ENCODE measurements around the gene LUZP4. TPM values are rescaled to one million over a fixed set of nuclear protein-coding genes. Genes with fewer than 3 reads are reported as not detected.
A peak's percentile ranks its signal among the peaks of the same experiment; 100 is the strongest.

LUZP4 gene
- total and polyA plus RNA-seq, 12 donors = not detected

- ATAC-seq = no peak
- no peaks in the 10 kb centered on the region for H3K4me1 ChIP-seq
- 90 to 95% methylated on average over 1 of the region's 1 CpG for WGBS, 2 donors
- intact Hi-C loops (cut with DNase I) = no loop called here
- H3K36me3 ChIP-seq = no peaks in the 10 kb centered on the region
- no peak for DNase-seq
- H3K9me3 ChIP-seq = no peaks in the 10 kb centered on the region
- TF ChIP-seq, protein P1, sequence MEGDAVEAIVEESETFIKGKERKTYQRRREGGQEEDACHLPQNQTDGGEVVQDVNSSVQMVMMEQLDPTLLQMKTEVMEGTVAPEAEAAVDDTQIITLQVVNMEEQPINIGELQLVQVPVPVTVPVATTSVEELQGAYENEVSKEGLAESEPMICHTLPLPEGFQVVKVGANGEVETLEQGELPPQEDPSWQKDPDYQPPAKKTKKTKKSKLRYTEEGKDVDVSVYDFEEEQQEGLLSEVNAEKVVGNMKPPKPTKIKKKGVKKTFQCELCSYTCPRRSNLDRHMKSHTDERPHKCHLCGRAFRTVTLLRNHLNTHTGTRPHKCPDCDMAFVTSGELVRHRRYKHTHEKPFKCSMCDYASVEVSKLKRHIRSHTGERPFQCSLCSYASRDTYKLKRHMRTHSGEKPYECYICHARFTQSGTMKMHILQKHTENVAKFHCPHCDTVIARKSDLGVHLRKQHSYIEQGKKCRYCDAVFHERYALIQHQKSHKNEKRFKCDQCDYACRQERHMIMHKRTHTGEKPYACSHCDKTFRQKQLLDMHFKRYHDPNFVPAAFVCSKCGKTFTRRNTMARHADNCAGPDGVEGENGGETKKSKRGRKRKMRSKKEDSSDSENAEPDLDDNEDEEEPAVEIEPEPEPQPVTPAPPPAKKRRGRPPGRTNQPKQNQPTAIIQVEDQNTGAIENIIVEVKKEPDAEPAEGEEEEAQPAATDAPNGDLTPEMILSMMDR (IDR thresholded peaks at IDR 0.05) = no peak
- H3K4me3 ChIP-seq = no peak overlapping the region
- no peak overlapping the region for H3K27ac ChIP-seq
- peaks cover 0 to 30% (median 0%) of the 10 kb centered on the region in 7 donors for H3K27me3 ChIP-seq
Observed at GRCh38 chrX:115297189-115297588, 7.7 kb downstream of the LUZP4 start.

DNA sequence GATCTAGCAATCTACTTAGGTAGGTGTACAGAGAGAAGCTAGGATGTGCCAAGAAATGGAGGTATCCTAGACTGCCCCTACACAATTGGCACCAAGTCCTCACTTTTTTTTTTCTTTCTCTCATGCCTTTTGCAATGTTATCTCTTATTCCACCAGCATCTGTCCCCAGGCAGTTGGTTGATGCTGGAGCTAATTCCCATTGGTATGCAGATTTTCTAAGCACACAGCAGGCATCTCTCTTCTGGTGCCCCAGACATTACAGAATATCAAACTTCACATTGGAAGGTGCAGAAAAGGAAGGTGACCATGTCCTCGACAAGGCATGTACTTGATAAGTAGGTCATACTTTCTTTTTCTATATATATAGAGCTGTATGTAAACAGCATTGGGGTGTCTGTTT is 21.6 kb downstream of the LUZP4 start:
- intact Hi-C loops (cut with DNase I) = no loop called here
- DNase-seq (no peak), ATAC-seq (no peak)
- peaks cover 0 to 57% (median 0%) of the 10 kb centered on the region in 7 donors for H3K27me3 ChIP-seq
- TF ChIP-seq, protein P1 (IDR thresholded peaks at IDR 0.05) = no peak
- no peaks in the 10 kb centered on the region for H3K36me3 ChIP-seq
- H3K4me3 ChIP-seq = no peak overlapping the region
- peaks cover 0 to 3% (median 0%) of the 10 kb centered on the region in 11 donors for H3K9me3 ChIP-seq
- no peaks in the 10 kb centered on the region for H3K4me1 ChIP-seq
- H3K27ac ChIP-seq = no peak overlapping the region
- WGBS, 2 donors = 23 to 59% methylated on average over 1 of the region's 1 CpG

- no peaks in the 10 kb centered on the region for H3K36me3 ChIP-seq
- WGBS, 2 donors = 33 to 42% methylated on average over 16 to 17 of the region's 19 CpGs
- no peaks in the 10 kb centered on the region for H3K4me1 ChIP-seq
- H3K27ac ChIP-seq = no peak overlapping the region
- ATAC-seq (peak in 3 of 8 donors; percentile 47 to 64 (median 52)), DNase-seq (peak; percentile 3 to 22)
- H3K4me3 ChIP-seq = no peak overlapping the region
- H3K9me3 ChIP-seq = peaks cover 0 to 3% (median 0%) of the 10 kb centered on the region in 11 donors
- intact Hi-C loops (cut with DNase I) = no loop called here
- TF ChIP-seq, protein P1 (IDR thresholded peaks at IDR 0.05) = peak in 1 of 9 donors; percentile 7
- peaks cover 0 to 57% (median 0%) of the 10 kb centered on the region in 7 donors for H3K27me3 ChIP-seq
Observed at GRCh38 chrX:115311601-115312001, 22.1 kb downstream of the LUZP4 start.

DNA sequence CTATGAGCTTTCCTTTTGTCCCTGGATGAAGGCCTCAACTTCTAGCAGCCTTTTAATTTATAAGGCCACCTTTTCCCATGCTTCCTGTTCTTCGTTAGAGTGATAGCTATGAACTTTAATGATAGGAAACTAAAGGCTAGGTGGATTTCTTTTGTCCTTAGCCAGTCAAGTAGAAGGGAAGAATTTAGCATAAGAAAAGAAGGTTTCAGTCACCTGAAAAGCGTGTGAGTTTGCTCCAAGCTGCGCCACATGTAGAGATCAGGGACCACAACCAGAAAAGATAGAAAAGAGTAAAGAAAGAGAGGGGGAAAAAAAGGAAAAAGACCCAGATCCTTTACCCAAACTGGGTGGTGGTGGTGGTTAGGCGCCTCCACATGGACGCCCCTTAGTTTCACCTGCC is 28.6 kb downstream of the LUZP4 start:
- no peak overlapping the region for H3K27ac ChIP-seq
- no peak overlapping the region for H3K4me3 ChIP-seq
- intact Hi-C loops (cut with DNase I) = no loop called here
- peaks cover 0 to 3% (median 0%) of the 10 kb centered on the region in 11 donors for H3K9me3 ChIP-seq
- DNase-seq (no peak), ATAC-seq (no peak)
- 73 to 98% methylated on average over 5 of the region's 5 CpGs for WGBS, 2 donors
- no peaks in the 10 kb centered on the region for H3K36me3 ChIP-seq
- H3K27me3 ChIP-seq = peaks cover 0 to 64% (median 0%) of the 10 kb centered on the region in 7 donors
- no peaks in the 10 kb centered on the region for H3K4me1 ChIP-seq
- TF ChIP-seq, protein P1 (IDR thresholded peaks at IDR 0.05) = no peak

Measured in heart right ventricle (tissue), 16 donors.